ENCODE data around the gene GPR45. TPM values are rescaled to one million over a fixed set of nuclear protein-coding genes. Genes with fewer than 3 reads are reported as not detected.

GPR45 gene
- total RNA-seq, 2 experiments from 2014 or later, result not detected

DNA sequence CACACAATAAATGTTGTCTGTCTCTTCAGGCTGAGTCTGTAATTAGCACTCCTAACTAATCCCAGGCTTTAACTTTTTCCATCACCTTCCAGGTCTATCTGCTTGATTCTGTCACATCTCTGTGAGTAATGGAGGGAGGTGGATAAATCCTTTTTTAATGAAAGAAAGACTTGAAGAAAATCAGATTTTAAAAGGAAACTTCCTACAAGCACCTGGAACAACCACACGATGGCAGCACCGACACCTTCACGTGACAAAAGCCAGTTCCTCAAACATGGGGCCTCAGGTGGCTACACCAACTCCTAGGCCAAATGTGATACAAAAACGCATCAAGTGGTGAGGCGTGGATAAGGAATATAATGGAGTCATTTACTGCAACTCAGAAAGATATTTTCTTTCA is 46.1 kb downstream of the GPR45 start:
- no peak overlapping the region for H3K27ac ChIP-seq (ENCODE audit: low read depth, low read length, poor library complexity, severe bottlenecking)
- ChIA-PET CTCF (ENCODE audit: unreplicated experiment) (no interaction called here), POLR2A (interaction anchor here (0.6 kb wide), 1 partner anchor 1171 kb away, joined by 9 read pairs; no protein-coding TSS in a partner anchor)
- H3K4me1 ChIP-seq (ENCODE audit: insufficient read depth, low read length, poor library complexity, severe bottlenecking), result no peaks in the 10 kb centered on the region
- H3K36me3 ChIP-seq (ENCODE audit: insufficient read depth, low read length), result peaks cover 93% of the 10 kb centered on the region
- no peaks in the 10 kb centered on the region for H4K20me1 ChIP-seq (ENCODE audit: insufficient read depth, low read length)
- intact Hi-C loops (cut with micrococcal nuclease; ENCODE audit: unreplicated experiment), result no loop called here
- no peaks in the 10 kb centered on the region for H3K79me2 ChIP-seq (ENCODE audit: insufficient read depth, low read depth, low read length)
- BruUV-seq (replicated peaks), result no TSS peak
- no peaks in the 10 kb centered on the region for H3K9me3 ChIP-seq (ENCODE audit: low read length)
- DNase-seq (ENCODE audit: low spot score), result peak; percentile 31
- H3K9me2 ChIP-seq (ENCODE audit: insufficient read depth, low read length), result no peaks in the 10 kb centered on the region
- no peak overlapping the region for H2AFZ ChIP-seq (ENCODE audit: low read length)
- H3K4me2 ChIP-seq (ENCODE audit: low read length), result no peak overlapping the region
- H3K4me3 ChIP-seq (ENCODE audit: low read depth, low read length, poor library complexity, severe bottlenecking), result no peak overlapping the region
- no peak for TF ChIP-seq EZH2phosphoT487 (IDR thresholded peaks at IDR 0.05; ENCODE audit: borderline replicate concordance, low read depth, low read length)
- TF ChIP-seq, protein P1, sequence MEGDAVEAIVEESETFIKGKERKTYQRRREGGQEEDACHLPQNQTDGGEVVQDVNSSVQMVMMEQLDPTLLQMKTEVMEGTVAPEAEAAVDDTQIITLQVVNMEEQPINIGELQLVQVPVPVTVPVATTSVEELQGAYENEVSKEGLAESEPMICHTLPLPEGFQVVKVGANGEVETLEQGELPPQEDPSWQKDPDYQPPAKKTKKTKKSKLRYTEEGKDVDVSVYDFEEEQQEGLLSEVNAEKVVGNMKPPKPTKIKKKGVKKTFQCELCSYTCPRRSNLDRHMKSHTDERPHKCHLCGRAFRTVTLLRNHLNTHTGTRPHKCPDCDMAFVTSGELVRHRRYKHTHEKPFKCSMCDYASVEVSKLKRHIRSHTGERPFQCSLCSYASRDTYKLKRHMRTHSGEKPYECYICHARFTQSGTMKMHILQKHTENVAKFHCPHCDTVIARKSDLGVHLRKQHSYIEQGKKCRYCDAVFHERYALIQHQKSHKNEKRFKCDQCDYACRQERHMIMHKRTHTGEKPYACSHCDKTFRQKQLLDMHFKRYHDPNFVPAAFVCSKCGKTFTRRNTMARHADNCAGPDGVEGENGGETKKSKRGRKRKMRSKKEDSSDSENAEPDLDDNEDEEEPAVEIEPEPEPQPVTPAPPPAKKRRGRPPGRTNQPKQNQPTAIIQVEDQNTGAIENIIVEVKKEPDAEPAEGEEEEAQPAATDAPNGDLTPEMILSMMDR (conservative IDR thresholded peaks at IDR 0.05; ENCODE audit: low read length), result peak; percentile 70

DNA sequence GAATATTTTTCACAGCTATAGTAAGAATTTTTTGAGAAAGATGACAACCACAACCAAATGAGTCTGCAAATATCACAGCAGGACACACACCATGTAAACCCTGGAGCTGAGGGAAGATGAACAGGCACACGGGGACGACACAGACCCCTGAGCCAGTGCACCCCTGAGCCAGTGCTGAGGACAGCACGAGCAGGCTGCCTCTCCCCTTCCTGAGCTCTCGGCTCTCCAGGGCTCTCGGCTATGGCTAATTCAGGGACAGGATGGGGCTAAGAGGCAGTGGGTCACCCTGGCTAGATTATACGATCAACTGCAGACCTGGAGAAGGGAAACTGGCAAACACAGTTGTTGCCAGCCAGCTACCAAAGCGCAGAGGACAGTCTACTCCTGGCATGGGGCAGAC is 46.6 kb downstream of the GPR45 start:
- Histone ChIP-seq H3K36me3 (ENCODE audit: insufficient read depth, low read length) (peaks cover 92% of the 10 kb centered on the region), H3K4me1 (ENCODE audit: insufficient read depth, low read length, poor library complexity, severe bottlenecking) (no peaks in the 10 kb centered on the region), H3K27ac (ENCODE audit: low read depth, low read length, poor library complexity, severe bottlenecking) (no peak overlapping the region), H3K9me2 (ENCODE audit: insufficient read depth, low read length) (no peaks in the 10 kb centered on the region), H3K4me2 (ENCODE audit: low read length) (no peak overlapping the region), H3K4me3 (ENCODE audit: low read depth, low read length, poor library complexity, severe bottlenecking) (no peak overlapping the region), H2AFZ (ENCODE audit: low read length) (no peak overlapping the region), H4K20me1 (ENCODE audit: insufficient read depth, low read length) (no peaks in the 10 kb centered on the region), H3K9me3 (ENCODE audit: low read length) (no peaks in the 10 kb centered on the region), H3K79me2 (ENCODE audit: insufficient read depth, low read depth, low read length) (no peaks in the 10 kb centered on the region)
- CTCF ChIA-PET (ENCODE audit: unreplicated experiment), result no interaction called here
- intact Hi-C loops (cut with micrococcal nuclease; ENCODE audit: unreplicated experiment), result no loop called here
- no peak for DNase-seq (ENCODE audit: low spot score)
- TF ChIP-seq, protein P1 (conservative IDR thresholded peaks at IDR 0.05; ENCODE audit: low read length), result no peak
- TF ChIP-seq EZH2phosphoT487 (IDR thresholded peaks at IDR 0.05; ENCODE audit: borderline replicate concordance, low read depth, low read length), result no peak
- no TSS peak for BruUV-seq (replicated peaks)
- POLR2A ChIA-PET, result interaction anchor here (0.6 kb wide), 1 partner anchor 1172 kb away, joined by 9 read pairs; no protein-coding TSS in a partner anchor

DNA sequence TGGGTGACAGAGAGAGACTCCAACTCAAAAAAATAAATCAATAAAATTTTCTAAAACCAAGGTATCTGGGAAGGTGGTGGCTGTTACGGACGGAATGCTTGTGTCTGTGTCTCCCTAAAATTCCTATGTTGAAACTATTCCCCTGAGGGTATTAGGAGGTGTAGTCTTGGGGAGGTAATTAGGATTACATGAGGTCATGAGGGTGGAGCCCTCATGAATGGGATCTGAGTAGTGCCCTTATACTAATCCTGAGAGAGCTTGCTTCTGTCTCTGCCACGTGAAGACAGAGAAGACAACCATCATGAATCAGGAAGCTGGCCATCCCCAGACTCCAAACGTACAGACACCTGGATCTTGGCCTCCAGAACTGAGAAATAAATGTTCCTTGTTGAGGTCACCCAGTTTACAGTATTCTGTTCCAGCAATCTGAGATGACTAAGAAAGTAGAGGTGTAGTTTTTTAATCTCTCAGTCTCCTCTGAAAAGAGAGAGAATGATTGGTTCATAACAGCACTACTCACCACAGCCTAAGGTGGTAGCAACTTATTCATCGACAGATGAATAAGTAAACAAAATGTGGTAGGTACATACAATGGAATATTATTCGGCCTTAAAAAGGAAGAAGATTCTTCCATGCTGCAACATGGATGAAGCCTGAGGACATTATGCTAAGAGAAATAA is 49.6 kb downstream of the GPR45 start:
- H3K27ac ChIP-seq (ENCODE audit: low read depth, low read length, poor library complexity, severe bottlenecking), result no peak overlapping the region
- H3K9me3 ChIP-seq (ENCODE audit: low read length), result no peaks in the 10 kb centered on the region
- TF ChIP-seq EZH2phosphoT487 (IDR thresholded peaks at IDR 0.05; ENCODE audit: borderline replicate concordance, low read depth, low read length), result no peak
- TF ChIP-seq, protein P1 (conservative IDR thresholded peaks at IDR 0.05; ENCODE audit: low read length), result no peak
- H3K79me2 ChIP-seq (ENCODE audit: insufficient read depth, low read depth, low read length), result no peaks in the 10 kb centered on the region
- H3K9me2 ChIP-seq (ENCODE audit: insufficient read depth, low read length), result no peaks in the 10 kb centered on the region
- POLR2A ChIA-PET, result no interaction called here
- intact Hi-C loops (cut with micrococcal nuclease; ENCODE audit: unreplicated experiment), result no loop called here
- H3K4me1 ChIP-seq (ENCODE audit: insufficient read depth, low read length, poor library complexity, severe bottlenecking), result no peaks in the 10 kb centered on the region
- CTCF ChIA-PET (ENCODE audit: unreplicated experiment), result no interaction called here
- no peak overlapping the region for H2AFZ ChIP-seq (ENCODE audit: low read length)
- BruUV-seq (replicated peaks), result no TSS peak
- no peak overlapping the region for H3K4me3 ChIP-seq (ENCODE audit: low read depth, low read length, poor library complexity, severe bottlenecking)
- DNase-seq (ENCODE audit: low spot score), result no peak
- no peaks in the 10 kb centered on the region for H4K20me1 ChIP-seq (ENCODE audit: insufficient read depth, low read length)
- H3K36me3 ChIP-seq (ENCODE audit: insufficient read depth, low read length), result peaks cover 91% of the 10 kb centered on the region
- H3K4me2 ChIP-seq (ENCODE audit: low read length), result no peak overlapping the region
